ENCODE results near the gene ALG11. TPM values are rescaled to one million over a fixed set of nuclear protein-coding genes. Genes with fewer than 3 reads are reported as not detected.

The ALG11 gene
- polyA plus RNA-seq, 1 experiment = 19.6 TPM

DNA sequence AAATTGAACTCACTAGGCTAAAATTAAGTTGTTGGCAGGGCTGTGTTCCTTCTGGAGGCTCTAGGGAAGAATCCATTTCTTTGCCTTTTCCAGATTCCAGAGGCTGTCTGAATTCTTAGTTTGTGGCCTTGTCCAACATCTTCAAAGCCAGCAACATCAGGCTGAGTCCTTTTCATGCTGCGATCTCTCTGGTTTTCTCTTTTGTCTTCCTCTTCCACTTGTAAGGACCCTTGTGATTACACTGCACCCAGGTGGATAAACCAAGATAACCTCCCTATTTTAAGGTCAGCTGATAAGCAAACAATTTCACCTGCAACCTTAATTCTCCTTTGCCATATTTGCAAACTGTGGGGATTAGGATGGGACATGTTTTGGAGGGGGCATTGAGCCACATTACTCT is 23.8 kb downstream of the ALG11 start:
- Histone ChIP-seq H3K9me3 (ENCODE audit: control insufficient read depth, insufficient read depth, low read length) (no peaks in the 10 kb centered on the region), H3K27me3 (ENCODE audit: control insufficient read depth, insufficient read depth, low read length) (no peaks in the 10 kb centered on the region), H3K27ac (ENCODE audit: low read depth, low read length) (no peak overlapping the region), H3K4me3 (ENCODE audit: low read depth, low read length) (no peak overlapping the region)
- TF ChIP-seq, protein P1, sequence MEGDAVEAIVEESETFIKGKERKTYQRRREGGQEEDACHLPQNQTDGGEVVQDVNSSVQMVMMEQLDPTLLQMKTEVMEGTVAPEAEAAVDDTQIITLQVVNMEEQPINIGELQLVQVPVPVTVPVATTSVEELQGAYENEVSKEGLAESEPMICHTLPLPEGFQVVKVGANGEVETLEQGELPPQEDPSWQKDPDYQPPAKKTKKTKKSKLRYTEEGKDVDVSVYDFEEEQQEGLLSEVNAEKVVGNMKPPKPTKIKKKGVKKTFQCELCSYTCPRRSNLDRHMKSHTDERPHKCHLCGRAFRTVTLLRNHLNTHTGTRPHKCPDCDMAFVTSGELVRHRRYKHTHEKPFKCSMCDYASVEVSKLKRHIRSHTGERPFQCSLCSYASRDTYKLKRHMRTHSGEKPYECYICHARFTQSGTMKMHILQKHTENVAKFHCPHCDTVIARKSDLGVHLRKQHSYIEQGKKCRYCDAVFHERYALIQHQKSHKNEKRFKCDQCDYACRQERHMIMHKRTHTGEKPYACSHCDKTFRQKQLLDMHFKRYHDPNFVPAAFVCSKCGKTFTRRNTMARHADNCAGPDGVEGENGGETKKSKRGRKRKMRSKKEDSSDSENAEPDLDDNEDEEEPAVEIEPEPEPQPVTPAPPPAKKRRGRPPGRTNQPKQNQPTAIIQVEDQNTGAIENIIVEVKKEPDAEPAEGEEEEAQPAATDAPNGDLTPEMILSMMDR (IDR thresholded peaks at IDR 0.05; ENCODE audit: low read depth, low read length) = no peak
- ChIA-PET POLR2A (no interaction called here), CTCF (interaction anchor here (0.7 kb wide), 1 partner anchor 167 kb away, joined by 3 read pairs; no protein-coding TSS in a partner anchor)
- no peak for DNase-seq (ENCODE audit: low read depth, low spot score)

DNA sequence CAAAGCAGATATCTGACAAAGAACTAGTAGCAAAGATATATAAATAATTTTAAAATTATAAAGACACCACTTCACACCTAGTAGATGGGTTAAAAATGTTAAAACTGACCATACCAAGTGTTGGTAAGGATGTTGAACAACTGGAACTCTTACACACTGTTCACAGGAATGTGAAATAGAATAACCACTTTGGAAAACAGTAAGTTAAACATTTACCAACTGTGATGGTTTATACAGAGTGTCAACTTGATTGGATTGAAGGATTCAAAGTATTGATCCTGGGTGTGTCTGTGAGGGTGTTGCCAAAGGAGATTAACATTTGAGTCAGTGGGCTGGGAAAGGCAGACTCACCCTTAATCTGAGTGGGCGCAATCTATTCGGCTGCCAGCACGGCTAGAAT is 31.5 kb downstream of the ALG11 start:
- H3K27me3 ChIP-seq (ENCODE audit: control insufficient read depth, insufficient read depth, low read length) = no peaks in the 10 kb centered on the region
- TF ChIP-seq, protein P1 (IDR thresholded peaks at IDR 0.05; ENCODE audit: low read depth, low read length) = no peak
- H3K4me3 ChIP-seq (ENCODE audit: low read depth, low read length) = no peak overlapping the region
- no peaks in the 10 kb centered on the region for H3K9me3 ChIP-seq (ENCODE audit: control insufficient read depth, insufficient read depth, low read length)
- DNase-seq (ENCODE audit: low read depth, low spot score) = no peak
- CTCF ChIA-PET = no interaction called here
- no peak overlapping the region for H3K27ac ChIP-seq (ENCODE audit: low read depth, low read length)
- POLR2A ChIA-PET = no interaction called here

DNA sequence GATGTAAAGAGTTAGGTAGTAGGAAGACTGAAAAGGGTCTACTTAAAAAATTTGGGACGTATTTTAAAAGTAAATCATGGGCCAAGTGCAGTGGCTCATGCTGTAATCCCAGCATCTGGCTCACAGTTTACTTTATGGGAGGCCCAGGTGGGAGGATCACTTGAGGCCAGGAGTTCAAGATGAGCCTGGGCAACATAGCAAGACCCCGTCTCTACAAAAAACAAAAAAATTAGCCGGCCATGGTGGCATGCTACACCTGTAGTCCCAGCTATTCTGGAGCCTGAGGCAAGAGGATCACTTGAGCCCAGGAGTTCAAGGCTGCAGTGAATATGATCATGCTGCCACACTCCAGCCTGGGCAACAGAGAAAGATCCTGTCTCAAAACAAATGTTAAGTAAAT is 35.3 kb downstream of the ALG11 start:
- Histone ChIP-seq H3K27ac (ENCODE audit: low read depth, low read length) (no peak overlapping the region), H3K4me3 (ENCODE audit: low read depth, low read length) (no peak overlapping the region), H3K27me3 (ENCODE audit: control insufficient read depth, insufficient read depth, low read length) (no peaks in the 10 kb centered on the region), H3K9me3 (ENCODE audit: control insufficient read depth, insufficient read depth, low read length) (no peaks in the 10 kb centered on the region)
- TF ChIP-seq, protein P1 (IDR thresholded peaks at IDR 0.05; ENCODE audit: low read depth, low read length) = no peak
- CTCF ChIA-PET = interaction anchor here (0.5 kb wide), 1 partner anchor 68 kb away, joined by 3 read pairs; no protein-coding TSS in a partner anchor
- no peak for DNase-seq (ENCODE audit: low read depth, low spot score)
- POLR2A ChIA-PET = no interaction called here

DNA sequence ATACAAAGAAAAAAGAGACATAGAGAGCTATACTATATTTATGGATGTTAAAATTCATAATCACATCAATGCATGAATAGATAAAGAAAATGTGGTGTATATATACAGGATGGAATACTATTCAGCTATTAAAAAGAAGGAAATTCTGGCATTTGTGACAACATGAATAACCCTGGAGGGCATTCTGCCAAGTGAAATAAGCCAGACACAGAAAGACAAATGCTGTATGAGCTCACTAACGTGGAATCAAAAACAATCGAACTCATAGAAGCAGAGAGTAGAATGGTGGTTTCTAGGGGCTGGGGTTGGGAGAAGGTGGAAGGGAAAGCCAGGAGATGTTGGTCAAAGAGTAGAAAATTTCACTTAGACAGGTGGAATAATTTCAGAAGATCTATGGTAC is 36.3 kb downstream of the ALG11 start:
- TF ChIP-seq, protein P1 (IDR thresholded peaks at IDR 0.05; ENCODE audit: low read depth, low read length) = no peak
- Histone ChIP-seq H3K4me3 (ENCODE audit: low read depth, low read length) (no peak overlapping the region), H3K27ac (ENCODE audit: low read depth, low read length) (no peak overlapping the region), H3K27me3 (ENCODE audit: control insufficient read depth, insufficient read depth, low read length) (no peaks in the 10 kb centered on the region), H3K9me3 (ENCODE audit: control insufficient read depth, insufficient read depth, low read length) (no peaks in the 10 kb centered on the region)
- no peak for DNase-seq (ENCODE audit: low read depth, low spot score)
- POLR2A ChIA-PET = no interaction called here
- CTCF ChIA-PET = interaction anchor here (1.7 kb wide), 1 partner anchor 48 kb away, joined by 3 read pairs; no protein-coding TSS in a partner anchor

DNA sequence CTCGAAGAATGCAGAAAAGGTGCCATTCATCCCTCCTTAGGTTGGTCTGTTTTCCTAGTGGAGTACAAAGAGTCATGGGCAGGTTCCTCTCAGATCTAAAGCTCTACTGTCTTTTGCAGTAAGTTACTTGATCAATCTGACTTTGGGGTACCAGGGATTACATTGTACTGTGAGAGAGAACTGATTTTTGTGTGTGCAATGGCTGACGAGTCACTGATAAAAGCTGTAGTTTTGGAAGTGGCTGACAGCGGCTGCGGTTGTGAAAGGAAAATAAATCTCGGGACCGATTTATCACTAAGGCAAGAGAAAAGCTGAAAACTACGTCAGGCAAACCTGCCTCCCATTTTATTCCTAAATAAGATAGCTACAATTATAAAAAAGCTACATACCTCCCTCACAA is 39.2 kb downstream of the ALG11 start:
- H3K27ac ChIP-seq (ENCODE audit: low read depth, low read length) = no peak overlapping the region
- H3K27me3 ChIP-seq (ENCODE audit: control insufficient read depth, insufficient read depth, low read length) = no peaks in the 10 kb centered on the region
- no peak overlapping the region for H3K4me3 ChIP-seq (ENCODE audit: low read depth, low read length)
- H3K9me3 ChIP-seq (ENCODE audit: control insufficient read depth, insufficient read depth, low read length) = no peaks in the 10 kb centered on the region
- TF ChIP-seq, protein P1 (IDR thresholded peaks at IDR 0.05; ENCODE audit: low read depth, low read length) = no peak
- ChIA-PET POLR2A (no interaction called here), CTCF (interaction anchor here (0.6 kb wide), 1 partner anchor 606 kb away, joined by 3 read pairs; no protein-coding TSS in a partner anchor)
- no peak for DNase-seq (ENCODE audit: low read depth, low spot score)
